HG03571 (cell line): ENCODE measurements around the gene TBCC.

Experiments
- ATAC-seq: cut with Tn5 transposase; IDR thresholded peaks from one replicate; pipeline ENCODE4 v1.9.1; 2021; ENCODE audit not compliant: unreplicated experiment

Gene TBCC

GRCh38 chr6:42745640-42746462 is at the start of gene TBCC:
TSS of gene TBCC (minus strand) at chr6:42746103. CDS start at chr6:42746073, 30 bp downstream.
- ATAC-seq = peak; percentile 68

DNA sequence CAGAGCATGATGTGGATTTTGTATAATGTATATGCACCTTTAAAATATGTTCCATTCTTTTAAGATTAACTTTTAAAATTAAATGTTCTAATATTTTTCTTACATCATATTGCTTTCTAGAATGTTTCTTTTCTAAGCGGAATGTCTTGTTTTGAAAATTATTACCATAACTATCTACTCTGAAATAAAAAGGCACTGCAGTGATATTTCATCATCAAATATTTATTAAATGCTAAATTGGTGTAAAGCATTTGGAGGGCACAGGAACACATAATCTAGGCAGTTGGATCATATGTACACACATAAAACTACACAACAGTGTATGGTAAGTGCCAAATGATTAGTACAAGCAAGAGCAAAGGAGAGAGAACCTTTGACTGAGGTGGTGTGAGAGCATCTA is 49.7 kb upstream of the TBCC start:
- no peak for ATAC-seq

DNA sequence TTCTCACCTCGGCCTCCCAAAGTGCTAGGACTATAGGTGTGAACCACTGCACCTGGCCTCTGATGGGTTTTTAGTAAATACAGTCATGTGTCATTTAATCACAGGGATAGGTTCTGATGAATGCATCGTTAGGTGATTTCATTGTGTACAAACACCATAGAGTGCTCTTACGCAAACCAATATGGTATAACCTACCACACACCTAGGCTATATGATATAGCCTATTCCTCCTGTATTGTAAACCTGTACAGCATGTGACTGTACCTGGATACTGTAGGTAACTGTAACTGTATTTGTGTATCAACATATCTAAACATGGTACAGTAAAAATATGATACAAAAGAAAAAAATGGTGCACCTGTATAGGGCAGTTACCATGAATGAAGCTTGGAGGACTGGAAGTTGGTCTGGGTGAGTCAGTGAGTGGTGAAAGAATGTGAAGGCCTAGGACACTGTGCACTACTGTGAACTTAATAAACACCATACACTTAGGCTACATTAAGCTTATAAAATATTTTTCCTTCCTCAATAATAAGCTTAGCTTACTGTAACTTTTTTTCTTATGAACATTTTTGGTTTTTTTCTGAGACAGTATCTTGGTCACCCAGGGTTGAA is 45.9 kb upstream of the TBCC start:
- ATAC-seq = no peak

DNA sequence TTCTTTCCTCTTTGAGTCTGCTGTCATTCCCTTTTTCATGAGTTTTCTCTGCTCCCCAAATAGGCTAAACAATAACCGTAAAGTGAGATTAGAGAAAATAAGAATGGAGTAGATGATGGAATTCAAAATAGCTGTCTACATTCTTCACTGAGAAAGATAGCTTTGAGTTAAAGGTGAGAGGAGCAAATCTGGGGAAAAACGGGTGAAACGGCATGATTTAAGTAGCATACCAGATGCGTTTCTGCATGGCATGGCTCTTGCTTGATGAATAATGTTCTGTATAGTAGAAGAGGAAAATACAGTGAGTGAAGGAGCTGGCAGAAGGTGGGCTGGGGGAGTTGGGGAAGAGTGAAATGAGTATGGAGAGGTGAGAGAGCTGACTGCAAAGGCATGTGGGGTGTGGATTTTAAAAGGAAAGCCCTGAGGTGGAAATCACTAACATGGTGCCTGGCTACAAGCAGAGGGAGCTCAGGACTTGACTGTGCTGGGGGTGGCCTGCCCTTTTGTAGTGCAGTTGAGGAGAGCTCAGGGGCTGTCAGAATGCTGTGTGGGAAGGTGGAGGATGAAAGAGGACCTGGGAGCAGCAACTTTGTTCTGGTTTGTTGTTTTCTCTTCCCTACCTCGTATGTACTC is 44.8 kb upstream of the TBCC start:
- ATAC-seq = no peak

DNA sequence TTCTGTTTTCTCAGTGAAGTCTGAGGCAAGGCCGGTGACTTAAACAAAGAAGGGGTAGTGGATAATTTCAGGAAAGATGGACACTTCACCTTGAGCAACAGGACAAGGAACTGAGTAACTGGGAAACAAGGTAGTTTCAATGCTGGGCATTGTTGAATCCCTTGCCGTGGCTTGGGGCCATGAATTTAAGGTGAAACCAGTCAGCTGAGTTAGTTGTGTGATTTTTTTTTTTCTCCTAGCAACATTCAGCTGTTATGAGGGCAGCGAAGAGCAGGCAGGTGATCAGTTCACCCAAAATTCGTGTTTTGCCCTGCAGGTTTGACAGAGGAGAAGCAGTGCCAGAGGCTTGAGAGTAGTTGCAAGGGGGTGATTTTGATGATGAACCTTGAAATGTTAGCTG is 42.8 kb upstream of the TBCC start:
- ATAC-seq = no peak

DNA sequence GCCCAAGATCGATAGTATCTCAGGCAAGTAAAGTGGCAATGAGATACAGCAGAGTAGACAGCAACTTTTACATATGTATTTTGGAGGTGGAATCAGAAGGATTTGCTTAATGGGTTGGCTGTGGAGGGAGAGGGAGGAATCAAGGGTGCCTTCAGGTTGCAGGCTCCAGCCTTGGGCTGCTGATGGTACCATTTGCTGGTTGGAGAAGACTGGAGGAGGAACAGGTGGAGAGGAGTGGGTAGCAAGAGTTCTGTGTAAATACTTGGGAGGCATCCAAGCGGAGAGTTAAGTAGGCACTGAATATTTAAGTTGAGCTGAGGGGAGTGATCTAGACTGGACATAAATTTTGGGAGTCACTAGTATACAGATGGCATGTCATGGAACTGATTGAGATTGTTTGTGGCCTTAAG is 41.2 kb upstream of the TBCC start:
- no peak for ATAC-seq

GRCh38 chr6:42786525-42786985 is 40.7 kb upstream of the TBCC start:
- no peak for ATAC-seq

DNA sequence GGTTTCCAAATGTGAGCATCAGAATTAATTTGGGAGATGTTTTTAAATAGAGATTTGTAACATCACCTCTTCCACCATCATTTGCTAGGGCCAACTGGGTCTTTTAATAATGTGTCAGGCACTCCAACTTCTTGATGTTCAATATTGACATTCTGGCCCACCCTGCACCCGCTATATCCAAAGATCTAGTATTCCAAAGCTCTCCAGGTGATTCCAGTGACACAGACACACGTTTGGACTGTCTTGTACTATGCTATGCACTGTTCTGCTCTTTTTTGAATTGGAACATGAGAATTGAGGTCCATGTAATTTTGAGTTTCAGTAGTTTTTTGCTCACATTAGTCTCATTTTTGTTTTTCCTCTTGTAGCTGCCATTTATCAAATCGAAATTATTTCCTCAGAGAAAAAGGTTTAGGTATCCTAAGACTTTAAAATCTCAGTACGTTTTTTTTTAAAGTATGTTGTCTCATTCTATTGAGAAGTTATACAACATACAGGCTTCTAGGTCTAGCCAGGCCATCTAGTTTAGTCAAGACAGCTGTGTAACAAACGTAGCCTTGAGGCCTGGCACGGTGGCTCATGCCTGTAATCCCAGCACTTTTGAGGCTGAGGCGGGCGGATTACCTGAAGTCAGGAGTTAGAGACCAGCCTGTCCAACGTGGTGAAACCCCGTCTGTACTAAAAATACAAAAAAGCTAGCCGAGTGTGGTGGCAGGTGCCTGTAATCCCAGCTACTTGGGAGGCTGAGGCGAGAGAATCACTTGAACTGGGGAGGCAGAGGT is 39.0 kb upstream of the TBCC start:
- ATAC-seq = no peak

- no peak for ATAC-seq
These were observed 38.2 kb upstream of the TBCC start for GRCh38 chr6:42783876-42784642.

GRCh38 chr6:42783177-42783875 is 37.4 kb upstream of the TBCC start:
- peak; percentile 44 for ATAC-seq

GRCh38 chr6:42782689-42783176 is 36.8 kb upstream of the TBCC start:
- peak; percentile 10 for ATAC-seq

DNA sequence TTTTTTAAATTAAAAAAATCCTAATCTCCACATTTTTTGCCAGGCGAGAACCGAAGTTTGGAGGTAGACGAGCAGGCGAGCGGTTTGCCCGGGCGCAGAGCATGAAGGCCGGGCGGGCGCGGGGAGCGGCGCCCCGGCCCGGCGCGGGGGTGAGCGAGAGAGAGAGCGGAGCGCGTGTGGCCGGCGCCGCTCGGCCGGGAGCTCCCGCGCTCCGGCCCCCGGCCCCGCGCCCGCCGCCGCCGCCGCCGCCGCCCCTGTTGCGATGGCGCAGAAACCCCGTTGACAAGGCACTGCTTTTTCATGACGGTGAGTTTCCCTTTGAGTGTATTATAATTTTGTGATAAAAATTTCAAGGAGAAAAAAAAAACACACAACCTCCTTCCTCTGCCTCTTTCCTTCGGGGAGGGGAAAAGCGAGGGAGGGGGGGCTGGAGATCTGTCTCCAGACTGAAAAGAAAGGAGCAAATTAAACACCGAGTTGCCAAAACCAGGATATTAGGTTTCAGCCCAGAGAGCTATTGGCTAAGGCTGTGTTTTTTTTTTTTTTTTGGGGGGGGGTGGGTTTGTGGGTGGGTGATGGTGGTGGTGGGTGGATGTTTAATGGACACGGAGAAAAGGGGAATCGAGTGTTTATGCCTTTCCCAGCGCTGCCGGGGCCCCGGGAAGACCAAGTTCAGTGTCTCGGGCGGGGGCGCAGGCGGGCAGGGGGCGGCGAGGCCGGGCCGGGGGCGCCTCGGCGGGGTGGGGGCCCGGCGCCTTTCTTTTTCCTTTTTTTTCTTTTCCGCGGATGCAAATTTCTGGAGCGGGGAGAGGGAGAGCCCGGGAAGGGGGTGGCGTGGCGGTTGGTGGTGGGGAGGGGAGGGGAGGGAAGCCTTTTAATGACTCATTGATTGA is 36.1 kb upstream of the TBCC start, which contains the start of gene BICRAL:
TSS of gene BICRAL (plus strand) at position 257 of the 893 bp plus-strand sequence. CDS start 39,971 bp downstream, outside the sequence.
- no peak for ATAC-seq

DNA sequence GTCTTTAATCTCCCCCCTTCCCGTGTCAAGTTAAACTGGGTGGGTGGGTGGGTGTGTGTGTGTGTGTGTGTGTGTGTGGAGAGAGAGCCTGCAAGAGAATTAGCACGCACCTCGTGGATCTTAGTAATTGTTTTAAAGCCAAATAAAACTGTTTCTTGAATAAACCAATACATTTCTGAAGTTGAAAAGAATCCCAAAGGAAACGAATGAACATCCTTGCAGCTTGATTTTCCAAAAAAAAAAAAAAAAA is 35.6 kb upstream of the TBCC start:
- ATAC-seq = no peak

DNA sequence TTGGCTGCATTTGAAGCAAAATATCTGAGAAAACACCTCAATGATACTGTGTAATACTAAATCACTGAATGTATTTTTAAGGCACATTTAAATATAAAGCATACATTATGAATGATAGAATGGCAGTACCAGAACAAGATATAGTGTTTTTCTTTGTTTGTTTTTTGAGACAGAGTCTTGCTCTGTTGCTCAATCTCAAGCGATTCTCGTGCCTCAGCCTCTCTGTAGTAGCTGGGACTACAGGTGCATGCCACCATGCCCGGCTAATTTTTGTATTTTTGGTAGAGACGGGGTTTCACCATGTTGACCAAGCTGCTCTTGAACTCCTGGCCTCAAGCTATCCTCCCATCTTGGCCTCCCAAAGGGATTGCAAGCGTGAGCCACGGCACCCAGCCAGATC is 33.6 kb upstream of the TBCC start:
- ATAC-seq = no peak

DNA sequence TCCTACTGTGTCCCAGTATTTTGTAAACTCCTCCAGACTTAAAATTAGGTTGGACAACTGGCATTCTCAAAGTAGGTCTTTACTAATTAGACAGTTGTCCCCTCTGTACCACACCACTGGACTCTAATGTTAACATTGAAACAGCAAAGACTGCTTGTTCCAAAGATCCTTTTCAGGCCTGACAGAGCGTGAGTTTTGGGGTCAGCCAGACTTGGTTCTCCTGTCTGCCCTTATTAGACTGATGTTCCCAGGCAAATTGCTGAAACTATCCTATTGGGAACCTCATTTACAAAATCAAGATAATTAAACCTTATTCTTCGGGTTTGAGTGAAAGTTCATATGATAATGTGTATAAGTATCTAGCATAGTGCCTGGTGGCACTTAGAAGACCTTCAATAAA is 32.2 kb upstream of the TBCC start:
- no peak for ATAC-seq

DNA sequence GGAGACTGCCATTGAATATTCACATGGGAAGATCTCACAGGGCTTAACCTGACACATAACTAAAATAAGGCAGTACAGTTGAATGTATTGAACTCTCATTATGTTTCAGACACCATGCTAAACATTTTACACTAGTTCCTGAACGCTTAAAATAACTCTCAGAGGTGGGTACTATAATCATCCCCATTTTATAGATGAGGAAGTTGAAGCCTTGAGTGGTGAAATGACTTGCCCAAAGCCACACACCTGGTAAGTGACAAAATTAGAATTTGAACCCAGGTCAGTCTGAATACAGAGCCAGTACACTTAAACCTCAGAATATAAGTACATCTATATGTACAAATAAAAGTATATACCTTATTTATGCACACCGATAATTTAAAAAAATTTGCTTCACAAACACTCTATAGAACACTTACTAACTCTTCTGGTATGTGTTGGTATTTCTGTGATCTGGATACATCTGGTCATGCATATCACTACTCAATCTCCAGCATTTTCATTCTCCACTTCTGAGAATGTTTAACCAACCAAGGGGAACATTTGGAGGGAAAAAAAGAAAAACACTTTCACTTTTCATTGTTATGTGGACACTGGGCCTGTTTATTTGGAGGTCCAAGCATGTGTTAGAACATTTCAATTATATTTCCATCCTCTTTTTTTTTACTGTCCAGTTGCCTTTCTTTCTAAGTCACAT is 31.4 kb upstream of the TBCC start:
- no peak for ATAC-seq

DNA sequence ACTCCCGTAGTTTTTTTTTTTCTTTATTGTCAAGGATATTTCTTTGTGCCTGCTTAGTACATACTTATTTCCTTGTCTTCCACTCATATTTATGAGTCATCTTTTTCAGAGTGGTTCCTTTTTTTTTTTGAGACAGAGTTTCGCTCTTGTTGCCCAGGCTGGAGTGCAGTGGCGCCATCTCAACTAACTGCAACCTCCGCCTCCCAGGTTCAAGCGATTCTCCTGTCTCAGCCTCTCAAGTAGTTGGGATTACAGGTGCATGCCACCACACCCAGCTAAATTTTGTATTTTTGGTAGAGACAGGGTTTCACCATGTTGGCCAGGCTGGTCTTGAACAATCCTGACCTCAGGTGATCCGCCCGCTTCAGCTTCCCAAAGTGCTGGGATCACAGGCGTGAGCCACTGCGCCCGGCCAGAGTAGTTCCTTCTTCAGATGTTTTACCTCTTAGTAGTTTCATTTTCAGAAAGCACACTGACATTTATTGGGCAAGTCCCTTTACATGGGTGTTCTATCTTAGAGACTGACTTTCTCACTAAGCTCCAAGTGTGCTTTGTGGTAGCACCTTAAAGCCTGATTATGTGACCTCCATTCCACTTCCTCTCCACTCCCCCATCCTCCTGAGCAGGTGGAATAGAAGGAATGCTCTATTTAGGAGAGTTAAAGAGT is 29.1 kb upstream of the TBCC start:
- peak; percentile 40 for ATAC-seq

DNA sequence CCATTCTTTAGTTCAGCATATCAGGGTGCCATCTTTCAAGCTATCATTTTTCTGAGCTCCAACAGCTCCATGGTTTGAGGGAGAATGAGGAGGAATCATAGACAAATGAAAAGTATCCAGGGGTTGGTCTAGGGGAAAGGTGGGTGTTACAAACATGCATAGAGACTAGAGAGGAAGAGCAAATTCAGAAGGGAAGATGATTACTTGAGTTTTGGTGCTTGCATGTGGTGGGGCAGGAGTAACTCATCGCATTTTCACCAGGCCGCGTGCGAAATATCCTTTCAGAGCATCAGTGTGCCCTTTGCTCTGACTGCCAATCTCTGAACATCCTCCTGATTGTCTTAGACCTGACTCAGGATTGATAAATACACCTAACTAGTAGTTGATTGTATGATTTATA is 28.3 kb upstream of the TBCC start:
- ATAC-seq = no peak
